ENCODE data around the gene ADD3.

ADD3 gene

DNA sequence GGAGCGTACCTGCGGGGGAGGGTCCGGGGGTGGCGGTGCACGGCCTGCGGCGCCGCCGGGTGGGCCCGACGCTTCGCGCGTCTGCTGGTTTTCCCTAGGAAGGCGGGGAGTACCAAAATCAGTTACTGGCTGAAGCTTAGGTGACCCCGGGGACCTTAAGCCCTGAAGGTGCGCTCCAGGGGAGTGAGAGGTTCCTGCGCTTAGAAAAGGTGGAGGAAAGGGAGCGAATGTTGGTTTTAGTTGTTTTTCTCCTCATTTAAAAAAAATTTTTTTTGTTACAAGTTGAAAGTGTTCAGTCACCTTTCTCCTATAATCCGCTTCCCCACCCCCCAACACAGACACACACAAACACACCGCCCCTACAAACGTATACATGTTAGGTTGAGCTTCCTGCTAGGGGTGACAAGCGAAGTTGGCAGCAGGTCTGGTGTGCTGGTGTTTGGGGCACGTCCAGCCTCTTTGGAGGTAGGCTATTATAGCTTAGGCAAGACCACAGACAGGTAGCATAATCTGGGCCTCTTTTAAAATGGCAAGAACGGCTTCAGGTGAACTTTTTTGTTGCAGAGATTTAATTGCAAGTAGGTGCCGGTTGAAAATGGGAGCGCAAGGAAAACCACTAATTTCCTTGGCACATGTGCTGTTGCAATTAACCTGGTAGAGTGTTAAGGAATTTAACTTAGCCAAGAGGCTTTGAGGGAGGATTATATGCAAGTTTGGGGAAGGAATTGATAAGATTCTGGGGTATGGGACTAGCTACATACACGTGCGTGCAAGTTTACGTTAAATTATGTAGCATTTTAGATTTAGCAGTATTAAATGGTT lies 945 bp downstream of the ADD3 start:
- H3K27ac ChIP-seq (ENCODE audit: poor library complexity, severe bottlenecking): peak overlapping the region; percentile 34
- H3K9me3 ChIP-seq (ENCODE audit: severe bottlenecking): no peaks in the 10 kb centered on the region
- DNase-seq (ENCODE audit: low spot score) (no peak), ATAC-seq (ENCODE audit: low read depth) (peak; percentile 33; the same call in 2 of the 3 replicates)
- peak overlapping the region; percentile 67 for H3K4me3 ChIP-seq (ENCODE audit: severe bottlenecking)
- peaks cover 27% of the 10 kb centered on the region for H3K4me1 ChIP-seq (ENCODE audit: insufficient read depth, poor library complexity, severe bottlenecking)
- TF ChIP-seq, protein P1, sequence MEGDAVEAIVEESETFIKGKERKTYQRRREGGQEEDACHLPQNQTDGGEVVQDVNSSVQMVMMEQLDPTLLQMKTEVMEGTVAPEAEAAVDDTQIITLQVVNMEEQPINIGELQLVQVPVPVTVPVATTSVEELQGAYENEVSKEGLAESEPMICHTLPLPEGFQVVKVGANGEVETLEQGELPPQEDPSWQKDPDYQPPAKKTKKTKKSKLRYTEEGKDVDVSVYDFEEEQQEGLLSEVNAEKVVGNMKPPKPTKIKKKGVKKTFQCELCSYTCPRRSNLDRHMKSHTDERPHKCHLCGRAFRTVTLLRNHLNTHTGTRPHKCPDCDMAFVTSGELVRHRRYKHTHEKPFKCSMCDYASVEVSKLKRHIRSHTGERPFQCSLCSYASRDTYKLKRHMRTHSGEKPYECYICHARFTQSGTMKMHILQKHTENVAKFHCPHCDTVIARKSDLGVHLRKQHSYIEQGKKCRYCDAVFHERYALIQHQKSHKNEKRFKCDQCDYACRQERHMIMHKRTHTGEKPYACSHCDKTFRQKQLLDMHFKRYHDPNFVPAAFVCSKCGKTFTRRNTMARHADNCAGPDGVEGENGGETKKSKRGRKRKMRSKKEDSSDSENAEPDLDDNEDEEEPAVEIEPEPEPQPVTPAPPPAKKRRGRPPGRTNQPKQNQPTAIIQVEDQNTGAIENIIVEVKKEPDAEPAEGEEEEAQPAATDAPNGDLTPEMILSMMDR (IDR thresholded peaks at IDR 0.05; ENCODE audit: poor library complexity, severe bottlenecking): no peak
- no peaks in the 10 kb centered on the region for H3K36me3 ChIP-seq (ENCODE audit: low read depth)
- H3K27me3 ChIP-seq (ENCODE audit: insufficient read depth, poor library complexity, severe bottlenecking): no peaks in the 10 kb centered on the region

DNA sequence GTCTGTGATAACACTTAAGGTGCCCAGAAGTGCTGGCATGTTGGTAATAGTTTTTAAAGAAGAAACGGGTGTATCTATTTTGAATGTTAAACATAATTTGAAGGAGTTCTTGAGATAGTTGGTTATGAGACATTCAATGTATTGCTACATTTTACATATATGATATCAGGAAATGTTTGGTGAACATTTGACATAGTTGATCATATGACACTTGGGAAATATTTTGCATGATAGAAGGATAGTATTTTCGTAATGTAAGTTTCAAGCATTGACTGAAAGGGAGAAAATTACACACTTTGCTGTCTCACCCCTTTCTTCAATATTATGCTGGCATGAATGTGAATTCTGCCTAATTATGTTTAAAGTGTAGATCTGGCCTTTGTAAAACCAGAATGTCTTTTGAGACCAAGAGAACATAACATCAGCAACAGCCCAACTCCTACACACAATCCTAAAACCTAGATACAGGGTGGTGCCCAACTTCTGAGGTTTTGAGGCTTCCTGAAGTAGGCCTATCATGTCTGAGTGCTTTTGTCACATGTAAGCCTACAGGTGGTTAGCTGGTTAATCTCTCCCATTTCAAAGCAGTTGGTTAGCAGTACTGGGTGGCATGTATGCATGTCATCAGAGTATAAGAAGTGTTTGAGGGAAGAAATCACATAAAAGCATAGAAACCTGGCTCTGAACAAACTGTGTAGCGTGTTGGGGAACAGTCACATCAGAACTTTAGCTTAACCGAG lies 2.1 kb downstream of the ADD3 start:
- Histone ChIP-seq H3K4me3 (ENCODE audit: severe bottlenecking) (peak overlapping the region; percentile 67), H3K27me3 (ENCODE audit: insufficient read depth, poor library complexity, severe bottlenecking) (no peaks in the 10 kb centered on the region), H3K4me1 (ENCODE audit: insufficient read depth, poor library complexity, severe bottlenecking) (peaks cover 30% of the 10 kb centered on the region), H3K9me3 (ENCODE audit: severe bottlenecking) (no peaks in the 10 kb centered on the region), H3K27ac (ENCODE audit: poor library complexity, severe bottlenecking) (no peak overlapping the region), H3K36me3 (ENCODE audit: low read depth) (no peaks in the 10 kb centered on the region)
- ATAC-seq (ENCODE audit: low read depth) (no peak), DNase-seq (ENCODE audit: low spot score) (no peak)
- TF ChIP-seq, protein P1 (IDR thresholded peaks at IDR 0.05; ENCODE audit: poor library complexity, severe bottlenecking): no peak

GRCh38 chr10:110010486-110011378 lies 2.9 kb downstream of the ADD3 start:
- Histone ChIP-seq H3K36me3 (ENCODE audit: low read depth) (no peaks in the 10 kb centered on the region), H3K9me3 (ENCODE audit: severe bottlenecking) (no peaks in the 10 kb centered on the region), H3K4me1 (ENCODE audit: insufficient read depth, poor library complexity, severe bottlenecking) (peaks cover 30% of the 10 kb centered on the region), H3K27me3 (ENCODE audit: insufficient read depth, poor library complexity, severe bottlenecking) (no peaks in the 10 kb centered on the region), H3K4me3 (ENCODE audit: severe bottlenecking) (no peak overlapping the region), H3K27ac (ENCODE audit: poor library complexity, severe bottlenecking) (no peak overlapping the region)
- DNase-seq (ENCODE audit: low spot score): no peak
- TF ChIP-seq, protein P1 (IDR thresholded peaks at IDR 0.05; ENCODE audit: poor library complexity, severe bottlenecking): no peak
- no peak for ATAC-seq (ENCODE audit: low read depth)

GRCh38 chr10:110011681-110012080 lies 3.9 kb downstream of the ADD3 start:
- no peak for DNase-seq (ENCODE audit: low spot score)
- peaks cover 30% of the 10 kb centered on the region for H3K4me1 ChIP-seq (ENCODE audit: insufficient read depth, poor library complexity, severe bottlenecking)

More at GRCh38 chr10:110011681-110012080, 3.9 kb downstream of the ADD3 start:
- Histone ChIP-seq H3K36me3 (ENCODE audit: low read depth) (no peaks in the 10 kb centered on the region), H3K27me3 (ENCODE audit: insufficient read depth, poor library complexity, severe bottlenecking) (no peaks in the 10 kb centered on the region), H3K4me3 (ENCODE audit: severe bottlenecking) (no peak overlapping the region), H3K27ac (ENCODE audit: poor library complexity, severe bottlenecking) (no peak overlapping the region), H3K9me3 (ENCODE audit: severe bottlenecking) (no peaks in the 10 kb centered on the region)
- TF ChIP-seq, protein P1 (IDR thresholded peaks at IDR 0.05; ENCODE audit: poor library complexity, severe bottlenecking): no peak
- ATAC-seq (ENCODE audit: low read depth): no peak

Measured in RWPE2 (cell line).